Measurements from ENCODE around the gene SEZ6L.
A peak's percentile ranks its signal among the peaks of the same experiment; 100 is the strongest.

GRCh38 chr22:26170795-26171580 lies 1.7 kb downstream of the SEZ6L start:
- peak; percentile 29 for TF ChIP-seq CTCF (IDR thresholded peaks at IDR 0.05; ENCODE audit: borderline replicate concordance, extremely low read depth, low read length, poor library complexity, severe bottlenecking)
- no peak for TF ChIP-seq EZH2 (IDR thresholded peaks at IDR 0.05; ENCODE audit: borderline replicate concordance, low read depth, low read length, severe bottlenecking)

Measured in DND-41 (cell line).